ENCODE data around the gene KPNB1. TPM values are rescaled to one million over a fixed set of nuclear protein-coding genes. Genes with fewer than 3 reads are reported as not detected.

The KPNB1 gene
- total RNA-seq, 2 donors from 2014 or later, result 73.4 to 137 TPM

GRCh38 chr17:47628014-47628566, 21.6 kb upstream of the KPNB1 start:
- no peak overlapping the region for H3K4me3 ChIP-seq
- ATAC-seq (no peak), DNase-seq (no peak)
- H3K36me3 ChIP-seq (replicated peaks in 1 of 2; ENCODE audit: insufficient read depth in 1 of 2, low read depth in 2 of 2), result no peaks in the 10 kb centered on the region
- peaks cover 5% of the 10 kb centered on the region for H3K4me1 ChIP-seq
- H3K9me3 ChIP-seq, result no peaks in the 10 kb centered on the region
- 95% methylated on average over 8 of the region's 8 CpGs for WGBS, 2 donors
- intact Hi-C loops (cut with DNase I), result no loop called here
- TF ChIP-seq CTCF (IDR thresholded peaks at IDR 0.05) (no peak), POLR2A (IDR thresholded peaks at IDR 0.05) (no peak)
- no peak overlapping the region for H3K27ac ChIP-seq
- no peaks in the 10 kb centered on the region for H3K27me3 ChIP-seq

GRCh38 chr17:47629826-47630225, 19.9 kb upstream of the KPNB1 start:
- H3K27me3 ChIP-seq, result no peaks in the 10 kb centered on the region
- TF ChIP-seq POLR2A (IDR thresholded peaks at IDR 0.05) (no peak), CTCF (IDR thresholded peaks at IDR 0.05) (no peak)
- 55 to 86% methylated on average over 5 of the region's 5 CpGs for WGBS, 2 donors
- no peaks in the 10 kb centered on the region for H3K36me3 ChIP-seq (replicated peaks in 1 of 2; ENCODE audit: insufficient read depth in 1 of 2, low read depth in 2 of 2)
- intact Hi-C loops (cut with DNase I), result no loop called here
- no peak for DNase-seq
- no peak overlapping the region for H3K4me3 ChIP-seq
- no peak for ATAC-seq
- H3K9me3 ChIP-seq, result no peaks in the 10 kb centered on the region
- H3K27ac ChIP-seq, result no peak overlapping the region
- peaks cover 5% of the 10 kb centered on the region for H3K4me1 ChIP-seq

GRCh38 chr17:47630614-47631013, 19.1 kb upstream of the KPNB1 start:
- Histone ChIP-seq H3K36me3 (replicated peaks in 1 of 2; ENCODE audit: insufficient read depth in 1 of 2, low read depth in 2 of 2) (no peaks in the 10 kb centered on the region), H3K27me3 (no peaks in the 10 kb centered on the region), H3K4me1 (peaks cover 5% of the 10 kb centered on the region), H3K9me3 (no peaks in the 10 kb centered on the region), H3K4me3 (no peak overlapping the region), H3K27ac (no peak overlapping the region)
- TF ChIP-seq CTCF (IDR thresholded peaks at IDR 0.05) (no peak), POLR2A (IDR thresholded peaks at IDR 0.05) (no peak)
- intact Hi-C loops (cut with DNase I), result no loop called here
- DNase-seq (peak in 2 of 4 donors; percentile 45 to 59), ATAC-seq (no peak)
- WGBS, 2 donors, result 0 to 28% methylated on average over 1 to 2 of the region's 2 CpGs

GRCh38 chr17:47632991-47633390, 16.7 kb upstream of the KPNB1 start:
- WGBS, 2 donors, result 89 to 98% methylated on average over 3 of the region's 3 CpGs
- Histone ChIP-seq H3K27me3 (no peaks in the 10 kb centered on the region), H3K36me3 (replicated peaks in 1 of 2; ENCODE audit: insufficient read depth in 1 of 2, low read depth in 2 of 2) (peaks cover 0 to 2% of the 10 kb centered on the region in 2 donors), H3K27ac (no peak overlapping the region), H3K4me3 (no peak overlapping the region), H3K9me3 (no peaks in the 10 kb centered on the region), H3K4me1 (peaks cover 5% of the 10 kb centered on the region)
- TF ChIP-seq CTCF (IDR thresholded peaks at IDR 0.05), result no peak
- no peak for TF ChIP-seq POLR2A (IDR thresholded peaks at IDR 0.05)
- no peak for ATAC-seq
- DNase-seq, result no peak
- intact Hi-C loops (cut with DNase I), result no loop called here

GRCh38 chr17:47633996-47634395, 15.7 kb upstream of the KPNB1 start:
- Histone ChIP-seq H3K4me3 (no peak overlapping the region), H3K27me3 (no peaks in the 10 kb centered on the region), H3K4me1 (peaks cover 5% of the 10 kb centered on the region), H3K27ac (no peak overlapping the region), H3K36me3 (replicated peaks in 1 of 2; ENCODE audit: insufficient read depth in 1 of 2, low read depth in 2 of 2) (peaks cover 0 to 2% of the 10 kb centered on the region in 2 donors), H3K9me3 (no peaks in the 10 kb centered on the region)
- no peak for TF ChIP-seq CTCF (IDR thresholded peaks at IDR 0.05)
- TF ChIP-seq POLR2A (IDR thresholded peaks at IDR 0.05), result no peak
- intact Hi-C loops (cut with DNase I), result no loop called here
- 100% methylated on average over 1 of the region's 1 CpG for WGBS, 2 donors
- no peak for DNase-seq
- ATAC-seq, result no peak
